HL-60 (cell line): ENCODE data around the gene QSOX1.

Source experiments
- DNase-seq, 2 experiments: peaks; one replicate each; pipeline ENCODE4 v3.0.0-alpha.2; 2010 to 2020; ENCODE audit warnings: low read depth in 1 of 2, low spot score in 1 of 2
- H3K27ac ChIP-seq: fragments of 250-450 bp; sonication (Bioruptor Pico); replicated peaks from 2 replicates; pipeline ENCODE4 v1.5.1; 2020; ENCODE audit warnings: mild to moderate bottlenecking, moderate library complexity
- H3K27me3 ChIP-seq: fragments of 250-450 bp; sonication (Bioruptor Pico); 2 replicates; pipeline ENCODE4 v1.5.1; 2021; ENCODE audit warnings: mild to moderate bottlenecking, moderate library complexity; ENCODE audit not compliant: insufficient read depth, poor library complexity, severe bottlenecking
- H3K4me3 ChIP-seq: replicated peaks from 2 replicates; pipeline ENCODE4 v1.5.1; 2011; ENCODE audit warnings: mild to moderate bottlenecking, control low read depth, low read length; ENCODE audit not compliant: insufficient read depth
- CTCF ChIP-seq: IDR thresholded peaks from one replicate; pipeline ENCODE4 v1.5.1; 2011; ENCODE audit warnings: low read length, control low read depth, inconsistent platforms; ENCODE audit not compliant: insufficient read depth
- GABPA ChIP-seq: IDR thresholded peaks from 2 replicates; pipeline ENCODE4 v1.6.1; 2012; ENCODE audit warnings: low read depth
- POLR2AphosphoS5 ChIP-seq: IDR thresholded peaks from 2 replicates; pipeline ENCODE4 v1.6.1; 2012; ENCODE audit warnings: low read depth
- REST ChIP-seq: IDR thresholded peaks from 2 replicates; pipeline ENCODE4 v1.6.1; 2012; ENCODE audit warnings: low read depth; ENCODE audit not compliant: insufficient replicate concordance
- SPI1 ChIP-seq: IDR thresholded peaks from 2 replicates; pipeline ENCODE4 v1.6.1; 2012; ENCODE audit warnings: low read depth, mild to moderate bottlenecking, borderline replicate concordance

QSOX1 gene

GRCh38 chr1:180190091-180190490 is 35.4 kb downstream of the QSOX1 start:
- Histone ChIP-seq H3K27me3 (no peaks in the 10 kb centered on the region), H3K4me3 (no peak overlapping the region), H3K27ac (no peak overlapping the region)
- DNase-seq = no peak
- TF ChIP-seq POLR2AphosphoS5 (no peak), SPI1 (no peak), REST (no peak), GABPA (no peak), CTCF (no peak)

GRCh38 chr1:180192172-180192571 is 37.5 kb downstream of the QSOX1 start:
- Histone ChIP-seq H3K27me3 (no peaks in the 10 kb centered on the region), H3K4me3 (no peak overlapping the region), H3K27ac (peak overlapping the region; percentile 81)
- TF ChIP-seq SPI1 (peak; percentile 22; the same call in 1 of the 2 replicates), POLR2AphosphoS5 (0 out of 2 replicates have a peak, but pooled peaks have one; percentile 47), REST (no peak)
- DNase-seq = peak in 1 of 2 experiments; percentile 73

- Histone ChIP-seq H3K27ac (peak overlapping the region; percentile 81), H3K27me3 (no peaks in the 10 kb centered on the region), H3K4me3 (no peak overlapping the region)
- DNase-seq = no peak
- TF ChIP-seq GABPA (no peak), SPI1 (no peak), REST (no peak), CTCF (no peak), POLR2AphosphoS5 (no peak)
Observed at GRCh38 chr1:180193141-180194047, 38.7 kb downstream of the QSOX1 start.
